Effector memory CD8-positive, alpha-beta T cell (primary cell): ENCODE results near the gene OLFML3.

ENCODE experiments used
- ATAC-seq: fragments of 150-1000 bp; cut with Tn5 transposase; replicated peaks from 2 replicates; pipeline ENCODE4 v1.10.0; 2021; ENCODE audit warnings: mild to moderate bottlenecking, moderate library complexity
- DNase-seq, 3 experiments: peaks; one replicate each; pipeline ENCODE4 v3.0.0; 2021
- H3K27ac Mint-ChIP-seq, 2 donors: one replicate each; pipeline ENCODE4 v1.8.0; 2022; ENCODE audit warnings: mild to moderate bottlenecking in 2 of 2, mixed read lengths in 2 of 2, moderate library complexity in 2 of 2
- H3K27me3 Mint-ChIP-seq, 2 donors: one replicate each; pipeline ENCODE4 v1.8.0; 2022; ENCODE audit warnings: mixed read lengths in 2 of 2
- H3K36me3 Mint-ChIP-seq: one replicate; pipeline ENCODE4 v1.8.0; 2022; ENCODE audit warnings: mild to moderate bottlenecking, moderate library complexity, mixed read lengths; ENCODE audit not compliant: insufficient read depth
- H3K4me1 Mint-ChIP-seq, 2 donors: one replicate each; pipeline ENCODE4 v1.8.0; 2022; ENCODE audit warnings: low read depth in 2 of 2, mixed read lengths in 2 of 2
- H3K4me3 Mint-ChIP-seq, 2 donors: one replicate each; pipeline ENCODE4 v1.8.0; 2022; ENCODE audit warnings: mild to moderate bottlenecking in 2 of 2, mixed read lengths in 2 of 2, moderate library complexity in 2 of 2
- H3K9me3 Mint-ChIP-seq, 2 donors: one replicate each; pipeline ENCODE4 v1.8.0; 2022; ENCODE audit warnings: mixed read lengths in 2 of 2

The OLFML3 gene

DNA sequence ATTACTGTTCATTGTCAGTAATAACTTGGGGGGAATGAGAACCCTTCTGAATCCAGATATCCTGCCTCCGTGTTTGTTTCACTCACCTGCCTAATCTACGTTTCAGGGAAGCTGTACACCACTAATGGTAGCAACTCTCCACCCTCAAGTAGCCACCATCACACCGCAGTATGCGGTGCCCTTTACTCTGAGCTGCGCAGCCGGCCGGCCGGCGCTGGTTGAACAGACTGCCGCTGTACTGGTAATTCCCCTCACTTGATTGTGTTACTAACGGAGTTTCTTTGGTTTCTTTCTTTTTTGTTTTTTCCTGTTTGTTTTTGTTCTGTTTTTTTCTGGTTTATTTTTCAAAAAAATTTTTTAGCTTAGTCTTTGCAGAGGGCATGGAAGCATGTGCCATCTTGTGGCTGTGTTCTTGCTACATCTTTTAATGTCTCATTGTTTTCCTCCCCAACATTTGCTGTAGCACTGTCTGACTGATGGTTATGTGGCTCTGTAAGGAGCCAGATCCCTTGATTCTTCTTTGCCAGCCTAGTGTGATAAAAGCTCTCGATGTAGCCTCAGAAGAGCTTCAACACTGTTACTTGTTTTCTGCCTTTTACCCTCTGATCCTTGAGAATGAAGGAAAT lies 15.9 kb upstream of the OLFML3 start:
- peaks cover 6 to 24% of the 10 kb centered on the region in 2 donors for H3K4me1 Mint-ChIP-seq
- peak overlapping the region in 1 of 2 donors; percentile 91 for H3K27ac Mint-ChIP-seq
- H3K27me3 Mint-ChIP-seq: no peaks in the 10 kb centered on the region
- no peak for DNase-seq
- no peak overlapping the region for H3K4me3 Mint-ChIP-seq
- H3K9me3 Mint-ChIP-seq: no peaks in the 10 kb centered on the region
- peaks cover 96% of the 10 kb centered on the region for H3K36me3 Mint-ChIP-seq
- peak; percentile 54 for ATAC-seq

GRCh38 chr1:113965703-113966412 lies 13.4 kb upstream of the OLFML3 start:
- Mint-ChIP-seq H3K27me3 (no peaks in the 10 kb centered on the region), H3K4me3 (no peak overlapping the region), H3K9me3 (no peaks in the 10 kb centered on the region), H3K36me3 (peaks cover 99% of the 10 kb centered on the region), H3K27ac (peak overlapping the region; percentile 31 to 65), H3K4me1 (peaks cover 4 to 19% of the 10 kb centered on the region in 2 donors)
- DNase-seq: no peak
- no peak for ATAC-seq

DNA sequence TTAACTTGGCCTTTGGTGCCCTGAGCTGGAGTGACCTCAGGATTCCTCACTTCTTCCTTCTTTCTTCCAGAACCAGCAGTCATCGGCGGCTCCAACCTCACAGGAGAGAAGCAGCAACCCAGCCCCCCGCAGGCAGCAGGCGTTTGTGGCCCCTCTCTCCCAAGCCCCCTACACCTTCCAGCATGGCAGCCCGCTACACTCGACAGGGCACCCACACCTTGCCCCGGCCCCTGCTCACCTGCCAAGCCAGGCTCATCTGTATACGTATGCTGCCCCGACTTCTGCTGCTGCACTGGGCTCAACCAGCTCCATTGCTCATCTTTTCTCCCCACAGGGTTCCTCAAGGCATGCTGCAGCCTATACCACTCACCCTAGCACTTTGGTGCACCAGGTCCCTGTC lies 6.3 kb upstream of the OLFML3 start:
- ATAC-seq (no peak), DNase-seq (no peak)
- peaks cover 90% of the 10 kb centered on the region for H3K36me3 Mint-ChIP-seq
- H3K9me3 Mint-ChIP-seq: no peaks in the 10 kb centered on the region
- peak overlapping the region in 1 of 2 donors; percentile 70 for H3K27ac Mint-ChIP-seq
- H3K4me1 Mint-ChIP-seq: peaks cover 16 to 33% of the 10 kb centered on the region in 2 donors
- no peaks in the 10 kb centered on the region for H3K27me3 Mint-ChIP-seq
- no peak overlapping the region for H3K4me3 Mint-ChIP-seq

- Mint-ChIP-seq H3K27me3 (no peaks in the 10 kb centered on the region), H3K9me3 (no peaks in the 10 kb centered on the region), H3K36me3 (peaks cover 70% of the 10 kb centered on the region), H3K4me3 (peak overlapping the region; percentile 9 to 48), H3K27ac (peak overlapping the region; percentile 67 to 92), H3K4me1 (peaks cover 20 to 46% of the 10 kb centered on the region in 2 donors)
- peak; percentile 79 for ATAC-seq
- peak in 1 of 3 experiments; percentile 15 for DNase-seq
These were observed 3.9 kb upstream of the OLFML3 start for GRCh38 chr1:113975211-113975895.

DNA sequence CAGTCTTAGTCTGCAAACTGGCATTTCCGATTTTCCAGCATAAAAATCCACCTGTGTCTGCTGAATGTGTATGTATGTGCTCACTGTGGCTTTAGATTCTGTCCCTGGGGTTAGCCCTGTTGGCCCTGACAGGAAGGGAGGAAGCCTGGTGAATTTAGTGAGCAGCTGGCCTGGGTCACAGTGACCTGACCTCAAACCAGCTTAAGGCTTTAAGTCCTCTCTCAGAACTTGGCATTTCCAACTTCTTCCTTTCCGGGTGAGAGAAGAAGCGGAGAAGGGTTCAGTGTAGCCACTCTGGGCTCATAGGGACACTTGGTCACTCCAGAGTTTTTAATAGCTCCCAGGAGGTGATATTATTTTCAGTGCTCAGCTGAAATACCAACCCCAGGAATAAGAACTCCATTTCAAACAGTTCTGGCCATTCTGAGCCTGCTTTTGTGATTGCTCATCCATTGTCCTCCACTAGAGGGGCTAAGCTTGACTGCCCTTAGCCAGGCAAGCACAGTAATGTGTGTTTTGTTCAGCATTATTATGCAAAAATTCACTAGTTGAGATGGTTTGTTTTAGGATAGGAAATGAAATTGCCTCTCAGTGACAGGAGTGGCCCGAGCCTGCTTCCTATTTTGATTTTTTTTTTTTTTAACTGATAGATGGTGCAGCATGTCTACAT lies 2.5 kb upstream of the OLFML3 start:
- peak overlapping the region in 1 of 2 donors; percentile 29 for H3K27ac Mint-ChIP-seq

DNA sequence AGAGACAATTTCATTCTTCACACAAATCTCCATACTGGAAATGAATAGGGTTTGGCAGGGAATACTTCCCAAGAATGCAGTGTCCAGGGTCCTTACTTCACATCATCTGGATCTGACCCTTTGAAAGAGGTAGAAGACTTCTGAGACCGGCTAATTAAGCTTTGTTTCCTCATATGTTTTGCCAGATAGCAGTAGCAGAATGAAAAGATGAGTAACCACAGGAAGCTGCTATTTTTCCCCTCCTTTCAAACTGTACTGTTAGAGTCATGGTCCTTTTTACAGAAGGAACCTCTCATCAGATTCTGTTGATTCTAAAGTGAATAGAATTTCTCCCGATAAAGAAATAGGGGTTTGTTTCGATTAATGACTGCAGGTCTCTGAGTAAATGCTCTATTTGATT lies 1.4 kb upstream of the OLFML3 start:
- DNase-seq (no peak), ATAC-seq (no peak)
- Mint-ChIP-seq H3K27me3 (no peaks in the 10 kb centered on the region), H3K36me3 (peaks cover 45% of the 10 kb centered on the region), H3K9me3 (no peaks in the 10 kb centered on the region), H3K27ac (peak overlapping the region; percentile 39 to 84), H3K4me1 (peaks cover 22 to 46% of the 10 kb centered on the region in 2 donors), H3K4me3 (no peak overlapping the region)

More for the DNA sequence above, 2.5 kb upstream of the OLFML3 start:
- Mint-ChIP-seq H3K4me3 (no peak overlapping the region), H3K27me3 (no peaks in the 10 kb centered on the region), H3K4me1 (peaks cover 20 to 46% of the 10 kb centered on the region in 2 donors), H3K9me3 (no peaks in the 10 kb centered on the region), H3K36me3 (peaks cover 56% of the 10 kb centered on the region)
- DNase-seq: no peak
- no peak for ATAC-seq

- H3K27me3 Mint-ChIP-seq: no peaks in the 10 kb centered on the region
- no peak for ATAC-seq
- no peak overlapping the region for H3K4me3 Mint-ChIP-seq
- no peaks in the 10 kb centered on the region for H3K9me3 Mint-ChIP-seq
- H3K36me3 Mint-ChIP-seq: peaks cover 24% of the 10 kb centered on the region
- DNase-seq: no peak
- H3K4me1 Mint-ChIP-seq: peaks cover 17 to 27% of the 10 kb centered on the region in 2 donors
- no peak overlapping the region for H3K27ac Mint-ChIP-seq
These were observed 836 bp downstream of the OLFML3 start for GRCh38 chr1:113980110-113980509.

- Mint-ChIP-seq H3K36me3 (peaks cover 9% of the 10 kb centered on the region), H3K4me3 (no peak overlapping the region), H3K9me3 (no peaks in the 10 kb centered on the region), H3K4me1 (peaks cover 6 to 18% of the 10 kb centered on the region in 2 donors), H3K27me3 (no peaks in the 10 kb centered on the region), H3K27ac (no peak overlapping the region)
- ATAC-seq (no peak), DNase-seq (no peak)
These were observed 3.0 kb downstream of the OLFML3 start for GRCh38 chr1:113981962-113982931.

DNA sequence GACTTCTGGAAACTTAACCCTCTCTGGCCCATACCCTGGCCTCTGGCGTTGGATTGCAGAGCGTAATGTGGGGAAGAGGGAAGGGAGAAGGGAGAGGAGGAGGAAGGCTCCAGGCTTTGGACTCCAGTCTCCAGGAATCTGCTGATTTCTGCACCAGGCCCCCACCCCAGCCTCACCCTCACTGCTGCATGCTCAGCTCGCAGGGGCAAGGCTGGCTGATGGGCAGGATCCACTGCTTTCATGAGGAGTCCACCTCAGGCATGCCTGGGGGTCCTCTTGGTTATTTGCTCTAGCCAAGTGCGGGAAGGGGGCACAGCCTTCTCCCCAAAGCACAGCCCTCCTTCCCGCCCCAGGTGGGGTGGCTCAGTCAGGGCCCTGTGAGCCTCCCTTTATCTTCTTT lies 3.7 kb downstream of the OLFML3 start:
- Mint-ChIP-seq H3K27me3 (no peaks in the 10 kb centered on the region), H3K4me3 (no peak overlapping the region), H3K27ac (no peak overlapping the region), H3K36me3 (peaks cover 4% of the 10 kb centered on the region), H3K4me1 (peaks cover 6 to 13% of the 10 kb centered on the region in 2 donors), H3K9me3 (no peaks in the 10 kb centered on the region)
- DNase-seq (no peak), ATAC-seq (no peak)

DNA sequence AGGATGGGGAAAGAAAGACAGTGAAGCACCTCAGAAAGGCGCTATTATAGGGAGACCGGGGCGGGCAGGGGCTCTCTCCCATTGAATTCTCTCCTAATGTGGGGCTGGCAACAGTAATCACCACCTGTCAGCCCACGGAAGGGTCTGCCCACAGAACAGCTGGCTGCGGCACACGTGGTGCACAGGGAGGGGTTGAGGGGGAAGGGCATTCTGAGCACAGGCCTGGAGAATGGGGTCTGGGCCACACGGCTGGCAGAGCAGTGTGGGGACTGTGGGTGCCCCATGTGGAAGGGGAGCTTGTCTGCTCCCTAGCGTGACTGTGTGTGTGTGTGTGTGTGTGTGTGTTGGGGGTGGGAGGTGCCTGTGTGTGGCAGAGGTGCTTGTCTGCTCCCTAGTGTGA lies 4.1 kb downstream of the OLFML3 start:
- Mint-ChIP-seq H3K4me1 (peaks cover 6 to 8% of the 10 kb centered on the region in 2 donors), H3K27me3 (no peaks in the 10 kb centered on the region), H3K4me3 (no peak overlapping the region), H3K27ac (no peak overlapping the region), H3K36me3 (peaks cover 6% of the 10 kb centered on the region), H3K9me3 (no peaks in the 10 kb centered on the region)
- ATAC-seq (no peak), DNase-seq (no peak)

- H3K4me1 Mint-ChIP-seq: peaks cover 4 to 5% of the 10 kb centered on the region in 2 donors
- peak overlapping the region in 1 of 2 donors; percentile 14 for H3K27ac Mint-ChIP-seq
- H3K27me3 Mint-ChIP-seq: no peaks in the 10 kb centered on the region
- ATAC-seq (no peak), DNase-seq (no peak)
- H3K36me3 Mint-ChIP-seq: peaks cover 3% of the 10 kb centered on the region
- H3K4me3 Mint-ChIP-seq: no peak overlapping the region
- no peaks in the 10 kb centered on the region for H3K9me3 Mint-ChIP-seq
These were observed 4.6 kb downstream of the OLFML3 start for GRCh38 chr1:113983826-113984225.

GRCh38 chr1:113984710-113985109 lies 5.4 kb downstream of the OLFML3 start:
- ATAC-seq: no peak
- Mint-ChIP-seq H3K36me3 (peaks cover 3% of the 10 kb centered on the region), H3K9me3 (no peaks in the 10 kb centered on the region), H3K4me3 (no peak overlapping the region), H3K27me3 (no peaks in the 10 kb centered on the region), H3K4me1 (peaks cover 0 to 2% of the 10 kb centered on the region in 2 donors), H3K27ac (peak overlapping the region in 1 of 2 donors; percentile 70)
- DNase-seq: no peak
